Neural crest cell (in vitro differentiated cells): Measurements from ENCODE around the gene GMDS. TPM values are rescaled to one million over a fixed set of nuclear protein-coding genes. Genes with fewer than 3 reads are reported as not detected.

ENCODE experiments used
- DNase-seq: peaks from one replicate; pipeline ENCODE4 v3.0.0; 2021; ENCODE audit warnings: low read depth, mixed read lengths, low spot score
- H3K27ac Mint-ChIP-seq: one replicate; pipeline ENCODE4 v1.8.0; 2021; ENCODE audit warnings: mild to moderate bottlenecking, mixed read lengths; ENCODE audit not compliant: unreplicated experiment
- H3K27me3 Mint-ChIP-seq: 2 replicates; pipeline ENCODE4 v1.8.0; 2021; ENCODE audit warnings: low read depth, mild to moderate bottlenecking, mixed read lengths
- H3K36me3 Mint-ChIP-seq: 2 replicates; pipeline ENCODE4 v1.8.0; 2021; ENCODE audit warnings: low read depth, mild to moderate bottlenecking, mixed read lengths
- H3K4me1 Mint-ChIP-seq: 2 replicates; pipeline ENCODE4 v1.8.0; 2021; ENCODE audit warnings: mixed read lengths
- H3K4me3 Mint-ChIP-seq: one replicate; pipeline ENCODE4 v1.8.0; 2021; ENCODE audit warnings: mild to moderate bottlenecking, mixed read lengths
- H3K9me3 Mint-ChIP-seq: 2 replicates; pipeline ENCODE4 v1.8.0; 2021; ENCODE audit warnings: mixed read lengths
- CTCF ChIP-seq: fragments of 200-600 bp; sonication (generic); conservative IDR thresholded peaks from 2 replicates; pipeline ENCODE4 v1.5.0; 2021; ENCODE audit warnings: antibody characterized with exemption, mild to moderate bottlenecking
- total RNA-seq: library from RNA; stranded (reverse); gene quantifications from 2 replicates; pipeline ENCODE4 v1.2.1, GENCODE V29; 2021

GMDS gene
- total RNA-seq, 1 donor from 2014 or later = 16.1 TPM

- Mint-ChIP-seq H3K27me3 (no peaks in the 10 kb centered on the region), H3K36me3 (no peaks in the 10 kb centered on the region), H3K9me3 (no peaks in the 10 kb centered on the region), H3K27ac (no peak overlapping the region), H3K4me1 (peaks cover 14% of the 10 kb centered on the region), H3K4me3 (no peak overlapping the region)
- DNase-seq = no peak
- no peak for TF ChIP-seq CTCF
These were observed 112.5 kb downstream of the GMDS start for GRCh38 chr6:2132916-2133315.

- Mint-ChIP-seq H3K4me3 (no peak overlapping the region), H3K27me3 (no peaks in the 10 kb centered on the region), H3K4me1 (peaks cover 14% of the 10 kb centered on the region), H3K9me3 (no peaks in the 10 kb centered on the region), H3K36me3 (no peaks in the 10 kb centered on the region), H3K27ac (no peak overlapping the region)
- no peak for TF ChIP-seq CTCF
- no peak for DNase-seq
These were observed 113.0 kb downstream of the GMDS start for GRCh38 chr6:2132416-2132815.

- Mint-ChIP-seq H3K9me3 (no peaks in the 10 kb centered on the region), H3K4me1 (peaks cover 14% of the 10 kb centered on the region), H3K36me3 (no peaks in the 10 kb centered on the region), H3K27me3 (no peaks in the 10 kb centered on the region), H3K27ac (no peak overlapping the region), H3K4me3 (no peak overlapping the region)
- no peak for TF ChIP-seq CTCF
- DNase-seq = no peak
These were observed 116.2 kb downstream of the GMDS start for GRCh38 chr6:2129182-2129621.

GRCh38 chr6:2127484-2127911, 117.9 kb downstream of the GMDS start:
- DNase-seq = no peak
- H3K9me3 Mint-ChIP-seq = no peaks in the 10 kb centered on the region
- no peaks in the 10 kb centered on the region for H3K27me3 Mint-ChIP-seq
- TF ChIP-seq CTCF = no peak
- H3K4me1 Mint-ChIP-seq = peaks cover 7% of the 10 kb centered on the region
- no peak overlapping the region for H3K27ac Mint-ChIP-seq
- H3K36me3 Mint-ChIP-seq = no peaks in the 10 kb centered on the region
- no peak overlapping the region for H3K4me3 Mint-ChIP-seq

- DNase-seq = no peak
- H3K4me3 Mint-ChIP-seq = no peak overlapping the region
- TF ChIP-seq CTCF = no peak
- peaks cover 7% of the 10 kb centered on the region for H3K4me1 Mint-ChIP-seq
- H3K9me3 Mint-ChIP-seq = no peaks in the 10 kb centered on the region
- H3K27me3 Mint-ChIP-seq = no peaks in the 10 kb centered on the region
- no peaks in the 10 kb centered on the region for H3K36me3 Mint-ChIP-seq
- H3K27ac Mint-ChIP-seq = no peak overlapping the region
These were observed 119.1 kb downstream of the GMDS start for GRCh38 chr6:2126351-2126750.

- no peak overlapping the region for H3K4me3 Mint-ChIP-seq
- H3K9me3 Mint-ChIP-seq = no peaks in the 10 kb centered on the region
- DNase-seq = no peak
- H3K4me1 Mint-ChIP-seq = peaks cover 7% of the 10 kb centered on the region
- H3K27ac Mint-ChIP-seq = no peak overlapping the region
- no peaks in the 10 kb centered on the region for H3K27me3 Mint-ChIP-seq
- H3K36me3 Mint-ChIP-seq = no peaks in the 10 kb centered on the region
- no peak for TF ChIP-seq CTCF
These were observed 120.2 kb downstream of the GMDS start for GRCh38 chr6:2125158-2125557.
